Suprapubic skin (tissue), 4 donors: Measurements from ENCODE around the gene AAR2.

Experiments
- EP300 ChIP-seq: sonication (generic); formaldehyde crosslinking; IDR thresholded peaks from one replicate; pipeline ENCODE4 v1.6.1; 2017; ENCODE audit warnings: antibody characterized with exemption
- POLR2A ChIP-seq, 2 donors: fragments of 450-650 bp; IDR thresholded peaks; one replicate each; pipeline ENCODE4 v1.6.1; 2017; ENCODE audit warnings: antibody characterized with exemption in 2 of 2, mild to moderate bottlenecking in 2 of 2, moderate library complexity in 2 of 2
- POLR2AphosphoS5 ChIP-seq, 3 donors: sonication (generic); formaldehyde crosslinking; IDR thresholded peaks; one replicate each; pipeline ENCODE4 v1.6.1; 2017; ENCODE audit warnings: antibody characterized with exemption in 3 of 3
- TF ChIP-seq, protein P1 (sequence below), 2 donors: fragments of 200-600 bp in 1 of 2; fragments of 450-650 bp in 1 of 2; sonication (generic) in 1 of 2; IDR thresholded peaks; one replicate each; pipeline ENCODE4 v1.5.1; 2016 to 2019; ENCODE audit warnings: antibody characterized with exemption in 2 of 2, mild to moderate bottlenecking in 1 of 2, moderate library complexity in 1 of 2

GRCh38 chr20:36261389-36262105 is 25.3 kb downstream of the AAR2 start:
- TF ChIP-seq POLR2AphosphoS5 (IDR thresholded peaks at IDR 0.05) = no peak
- no peak for TF ChIP-seq POLR2A (IDR thresholded peaks at IDR 0.05)
- TF ChIP-seq, protein P1, sequence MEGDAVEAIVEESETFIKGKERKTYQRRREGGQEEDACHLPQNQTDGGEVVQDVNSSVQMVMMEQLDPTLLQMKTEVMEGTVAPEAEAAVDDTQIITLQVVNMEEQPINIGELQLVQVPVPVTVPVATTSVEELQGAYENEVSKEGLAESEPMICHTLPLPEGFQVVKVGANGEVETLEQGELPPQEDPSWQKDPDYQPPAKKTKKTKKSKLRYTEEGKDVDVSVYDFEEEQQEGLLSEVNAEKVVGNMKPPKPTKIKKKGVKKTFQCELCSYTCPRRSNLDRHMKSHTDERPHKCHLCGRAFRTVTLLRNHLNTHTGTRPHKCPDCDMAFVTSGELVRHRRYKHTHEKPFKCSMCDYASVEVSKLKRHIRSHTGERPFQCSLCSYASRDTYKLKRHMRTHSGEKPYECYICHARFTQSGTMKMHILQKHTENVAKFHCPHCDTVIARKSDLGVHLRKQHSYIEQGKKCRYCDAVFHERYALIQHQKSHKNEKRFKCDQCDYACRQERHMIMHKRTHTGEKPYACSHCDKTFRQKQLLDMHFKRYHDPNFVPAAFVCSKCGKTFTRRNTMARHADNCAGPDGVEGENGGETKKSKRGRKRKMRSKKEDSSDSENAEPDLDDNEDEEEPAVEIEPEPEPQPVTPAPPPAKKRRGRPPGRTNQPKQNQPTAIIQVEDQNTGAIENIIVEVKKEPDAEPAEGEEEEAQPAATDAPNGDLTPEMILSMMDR (IDR thresholded peaks at IDR 0.05) = no peak
- no peak for TF ChIP-seq EP300
